Neutrophil (primary cell): Measurements from ENCODE around the gene ITGB2.
"Not testable (repeated sequence)": the region's sequence is repeated elsewhere in the genome, so short reads cannot be mapped to it uniquely, and the experiment has no call there.

Source experiments
- H3K27ac ChIP-seq: fragments of 200-600 bp; sonication (generic); 2 replicates; pipeline ENCODE4 v1.5.1; 2016; ENCODE audit warnings: mild to moderate bottlenecking, moderate library complexity
- H3K27me3 ChIP-seq: fragments of 200-600 bp; sonication (generic); 2 replicates; pipeline ENCODE4 v1.6.0; 2016; ENCODE audit warnings: mild to moderate bottlenecking
- H3K36me3 ChIP-seq: fragments of 200-600 bp; sonication (generic); 2 replicates; pipeline ENCODE4 v1.5.1; 2017
- H3K4me1 ChIP-seq, 2 experiments: fragments of 200-600 bp in 1 of 2; sonication (generic) in 1 of 2; 1 replicate in 1 of 2; 2 replicates in 1 of 2; pipeline versions ENCODE4 v1.5.1 to v1.6.1; 2013 to 2016; ENCODE audit warnings: low read depth in 1 of 2, low read length in 1 of 2, mild to moderate bottlenecking in 1 of 2, moderate library complexity in 1 of 2; ENCODE audit not compliant: control insufficient read depth in 1 of 2, insufficient read depth in 1 of 2
- H3K4me3 ChIP-seq, 2 experiments: fragments of 200-600 bp in 1 of 2; sonication (generic) in 1 of 2; 1 replicate in 1 of 2; 2 replicates in 1 of 2; pipeline ENCODE4 v1.5.1; 2013 to 2016; ENCODE audit warnings: low read depth in 1 of 2, low read length in 1 of 2, mild to moderate bottlenecking in 1 of 2, moderate library complexity in 1 of 2
- H3K9me3 ChIP-seq: fragments of 200-600 bp; sonication (generic); 2 replicates; pipeline ENCODE4 v1.5.1; 2016
- CTCF ChIP-seq: fragments of 200-600 bp; sonication (generic); IDR thresholded peaks from 2 replicates; pipeline ENCODE4 v1.5.1; 2016; ENCODE audit warnings: antibody characterized with exemption

Gene ITGB2

GRCh38 chr21:44931501-44932407 lies 11.1 kb upstream of the ITGB2 start:
- peak overlapping the region; percentile 99 for H3K27ac ChIP-seq
- no peak for TF ChIP-seq CTCF
- peaks cover 5% of the 10 kb centered on the region for H3K27me3 ChIP-seq
- peak overlapping the region; percentile 79 to 87 for H3K4me3 ChIP-seq
- no peaks in the 10 kb centered on the region for H3K9me3 ChIP-seq
- peaks cover 61 to 65% of the 10 kb centered on the region in 2 experiments for H3K4me1 ChIP-seq
- H3K36me3 ChIP-seq: peaks cover 3% of the 10 kb centered on the region

- peak overlapping the region; percentile 79 to 87 for H3K4me3 ChIP-seq
- no peaks in the 10 kb centered on the region for H3K9me3 ChIP-seq
- peaks cover 5% of the 10 kb centered on the region for H3K27me3 ChIP-seq
- H3K36me3 ChIP-seq: peaks cover 3% of the 10 kb centered on the region
- peak overlapping the region; percentile 99 for H3K27ac ChIP-seq
- peak; percentile 0 for TF ChIP-seq CTCF
- peaks cover 67 to 72% of the 10 kb centered on the region in 2 experiments for H3K4me1 ChIP-seq
Measured at GRCh38 chr21:44931137-44931500, 10.4 kb upstream of the ITGB2 start.

- TF ChIP-seq CTCF: no peak
- H3K36me3 ChIP-seq: peaks cover 3% of the 10 kb centered on the region
- peak overlapping the region; percentile 99 for H3K27ac ChIP-seq
- H3K4me1 ChIP-seq: peaks cover 73 to 77% of the 10 kb centered on the region in 2 experiments
- no peaks in the 10 kb centered on the region for H3K9me3 ChIP-seq
- H3K27me3 ChIP-seq: peaks cover 5% of the 10 kb centered on the region
- peak overlapping the region; percentile 79 to 87 for H3K4me3 ChIP-seq
Measured at GRCh38 chr21:44930543-44930981, 9.9 kb upstream of the ITGB2 start.

- no peaks in the 10 kb centered on the region for H3K9me3 ChIP-seq
- H3K4me1 ChIP-seq: peaks cover 79 to 83% of the 10 kb centered on the region in 2 experiments
- H3K27ac ChIP-seq: peak overlapping the region; percentile 99
- peak overlapping the region in 1 of 2 experiments; percentile 87 for H3K4me3 ChIP-seq
- H3K36me3 ChIP-seq: peaks cover 3% of the 10 kb centered on the region
- peaks cover 5% of the 10 kb centered on the region for H3K27me3 ChIP-seq
- TF ChIP-seq CTCF: no peak
Measured at GRCh38 chr21:44929799-44930542, 9.3 kb upstream of the ITGB2 start.

- TF ChIP-seq CTCF: no peak
- Histone ChIP-seq H3K27me3 (peaks cover 5% of the 10 kb centered on the region), H3K4me1 (peaks cover 85 to 90% of the 10 kb centered on the region in 2 experiments), H3K9me3 (no peaks in the 10 kb centered on the region), H3K27ac (peak overlapping the region; percentile 99), H3K36me3 (peaks cover 3% of the 10 kb centered on the region), H3K4me3 (peak overlapping the region; percentile 76 to 97)
Measured at GRCh38 chr21:44929242-44929798, 8.6 kb upstream of the ITGB2 start.

GRCh38 chr21:44928500-44929241 lies 8.0 kb upstream of the ITGB2 start:
- peak overlapping the region; percentile 76 to 97 for H3K4me3 ChIP-seq
- H3K27ac ChIP-seq: peak overlapping the region; percentile 99
- not testable (repeated sequence) for H3K36me3 ChIP-seq, H3K9me3 ChIP-seq, H3K27me3 ChIP-seq
- peaks cover 91 to 92% of the 10 kb centered on the region in 2 experiments for H3K4me1 ChIP-seq
